HG03558 (cell line): ENCODE results near the gene LRRC74A.

ENCODE experiments used
- ATAC-seq: cut with Tn5 transposase; IDR thresholded peaks from one replicate; pipeline ENCODE4 v1.9.1; 2021; ENCODE audit warnings: moderate number of reproducible peaks; ENCODE audit not compliant: unreplicated experiment; ENCODE audit errors: extremely low read depth

The LRRC74A gene

GRCh38 chr14:76917745-76918255, 91.6 kb downstream of the LRRC74A start:
- no peak for ATAC-seq

- ATAC-seq, result no peak
These were observed 92.1 kb downstream of the LRRC74A start for GRCh38 chr14:76918256-76918781.

DNA sequence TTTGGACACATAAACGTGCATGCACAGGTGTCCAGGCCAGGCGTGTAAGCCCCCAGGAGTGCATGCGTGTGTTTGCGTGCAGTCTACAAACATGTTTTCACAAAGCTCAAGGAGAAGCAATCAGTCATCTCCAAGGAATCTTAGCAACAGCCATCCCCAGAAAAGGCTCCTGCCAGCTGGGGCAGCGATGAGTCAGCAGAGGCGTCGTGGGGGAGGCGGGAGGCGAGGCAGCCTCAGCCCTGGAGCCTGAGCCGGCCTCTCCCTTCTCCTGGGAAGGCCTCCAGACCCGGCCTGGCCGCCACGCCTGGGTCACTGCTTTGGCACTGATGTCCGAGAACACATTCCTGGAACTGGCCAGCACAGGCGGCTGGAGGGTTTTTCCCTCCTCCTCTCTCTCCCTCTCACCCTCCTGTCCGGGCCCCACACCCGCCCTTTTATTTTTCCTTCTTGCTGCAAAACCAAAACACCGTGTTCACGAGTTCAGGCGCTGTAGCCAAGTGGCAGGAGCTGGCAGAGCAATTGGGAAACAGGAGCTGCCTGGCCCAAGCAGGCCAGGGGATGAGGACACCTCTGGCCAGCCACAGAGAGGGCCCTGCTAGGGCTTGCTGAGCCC, 92.7 kb downstream of the LRRC74A start:
- no peak for ATAC-seq
